Measurements from ENCODE around the gene AGBL1. TPM values are rescaled to one million over a fixed set of nuclear protein-coding genes. Genes with fewer than 3 reads are reported as not detected.
"Not testable (repeated sequence)": the region's sequence is repeated elsewhere in the genome, so short reads cannot be mapped to it uniquely, and the experiment has no call there.

AGBL1 gene
- total RNA-seq, 4 donors from 2014 or later: 0.40 TPM; not detected in 3

- Histone ChIP-seq H3K9me3 (no peaks in the 10 kb centered on the region), H3K4me1 (no peaks in the 10 kb centered on the region), H3K36me3 (no peaks in the 10 kb centered on the region), H3K4me3 (no peak overlapping the region), H3K27ac (no peak overlapping the region), H3K27me3 (no peaks in the 10 kb centered on the region)
- DNase-seq: no peak
- TF ChIP-seq POLR2A (IDR thresholded peaks at IDR 0.05): no peak
- TF ChIP-seq CTCF (IDR thresholded peaks at IDR 0.05): no peak
These were observed 22.1 kb downstream of the AGBL1 start for GRCh38 chr15:86101818-86102217.

GRCh38 chr15:86103825-86104224 is 24.2 kb downstream of the AGBL1 start:
- TF ChIP-seq POLR2A (IDR thresholded peaks at IDR 0.05): no peak
- TF ChIP-seq CTCF (IDR thresholded peaks at IDR 0.05): no peak
- no peak overlapping the region for H3K4me3 ChIP-seq
- H3K27me3 ChIP-seq: no peaks in the 10 kb centered on the region
- DNase-seq: no peak
- H3K4me1 ChIP-seq: no peaks in the 10 kb centered on the region
- H3K9me3 ChIP-seq: no peaks in the 10 kb centered on the region
- no peaks in the 10 kb centered on the region for H3K36me3 ChIP-seq
- no peak overlapping the region for H3K27ac ChIP-seq

- Histone ChIP-seq H3K4me1 (no peaks in the 10 kb centered on the region), H3K36me3 (no peaks in the 10 kb centered on the region), H3K4me3 (no peak overlapping the region), H3K9me3 (no peaks in the 10 kb centered on the region), H3K27me3 (no peaks in the 10 kb centered on the region), H3K27ac (no peak overlapping the region)
- no peak for DNase-seq
- TF ChIP-seq CTCF (IDR thresholded peaks at IDR 0.05) (no peak), POLR2A (IDR thresholded peaks at IDR 0.05) (no peak)
These were observed 26.6 kb downstream of the AGBL1 start for GRCh38 chr15:86106306-86106705.

- TF ChIP-seq CTCF (IDR thresholded peaks at IDR 0.05) (peak in 1 of 6 experiments; percentile 17), POLR2A (IDR thresholded peaks at IDR 0.05) (no peak)
- Histone ChIP-seq H3K27me3 (no peaks in the 10 kb centered on the region), H3K27ac (no peak overlapping the region), H3K9me3 (no peaks in the 10 kb centered on the region), H3K4me1 (no peaks in the 10 kb centered on the region), H3K4me3 (no peak overlapping the region), H3K36me3 (no peaks in the 10 kb centered on the region)
- DNase-seq: no peak
These were observed 35.6 kb downstream of the AGBL1 start for GRCh38 chr15:86115145-86115801.

- Histone ChIP-seq H3K4me1 (no peaks in the 10 kb centered on the region), H3K9me3 (no peaks in the 10 kb centered on the region), H3K27me3 (no peaks in the 10 kb centered on the region), H3K4me3 (no peak overlapping the region), H3K27ac (no peak overlapping the region), H3K36me3 (no peaks in the 10 kb centered on the region)
- DNase-seq: no peak
- TF ChIP-seq POLR2A (IDR thresholded peaks at IDR 0.05) (no peak), CTCF (IDR thresholded peaks at IDR 0.05) (no peak)
These were observed 42.0 kb downstream of the AGBL1 start for GRCh38 chr15:86121568-86122225.

GRCh38 chr15:86122691-86123391 is 43.2 kb downstream of the AGBL1 start:
- H3K36me3 ChIP-seq, H3K9me3 ChIP-seq: not testable (repeated sequence)

More at GRCh38 chr15:86122691-86123391, 43.2 kb downstream of the AGBL1 start:
- H3K27me3 ChIP-seq, H3K4me3 ChIP-seq, H3K27ac ChIP-seq, DNase-seq, H3K4me1 ChIP-seq: not testable (repeated sequence)

All from Peyer's patch (tissue), 4 donors.